H1 (cell line): ENCODE measurements around the gene CTAG2. TPM values are rescaled to one million over a fixed set of nuclear protein-coding genes. Genes with fewer than 3 reads are reported as not detected.

Experiments
- CTCF ChIA-PET: fragments of 300-600 bp; sonication (Branson Sonifier 250); formaldehyde crosslinking; loops from one replicate; lab custom pipeline; 2021; ENCODE audit not compliant: partially characterized antibody; lab: Charles Lee
- POLR2A ChIA-PET: fragments of 300-600 bp; sonication (Branson Sonifier 250); formaldehyde crosslinking; loops from one replicate; lab custom pipeline; 2021; ENCODE audit warnings: inconsistent platforms; ENCODE audit not compliant: partially characterized antibody; lab: Charles Lee
- DNase-seq, 2 experiments: peaks; one replicate each; pipeline versions ENCODE4 v3.0.0 to v3.0.0-alpha.2; 2010 to 2022; ENCODE audit warnings: low spot score in 2 of 2, low read depth in 1 of 2, mixed read lengths in 1 of 2
- FAIRE-seq: peaks from 2 replicates; lab custom pipeline; 2011; peaks lifted over from hg19 to GRCh38; lab: Jason Lieb, UNC
- H2AFZ ChIP-seq: 2 replicates; pipeline ENCODE4 v1.8.1; 2012; ENCODE audit warnings: low read length, inconsistent platforms
- H2AK5ac ChIP-seq: 2 replicates; pipeline ENCODE4 v1.6.1; 2013; ENCODE audit warnings: low read depth, low read length
- H2BK120ac ChIP-seq: replicated peaks from 2 replicates; pipeline ENCODE3; 2013; ENCODE audit warnings: low read depth, low read length, inconsistent platforms
- H2BK12ac ChIP-seq: 2 replicates; pipeline ENCODE4 v1.6.1; 2013; ENCODE audit warnings: low read depth, low read length
- H2BK15ac ChIP-seq: 2 replicates; pipeline ENCODE4 v1.6.1; 2013; ENCODE audit warnings: low read length
- H2BK20ac ChIP-seq: 2 replicates; pipeline ENCODE4 v1.6.1; 2013; ENCODE audit warnings: low read length
- H2BK5ac ChIP-seq: 2 replicates; pipeline ENCODE4 v1.6.1; 2013; ENCODE audit warnings: low read depth, low read length
- H3K14ac ChIP-seq: 2 replicates; pipeline ENCODE4 v1.6.1; 2013; ENCODE audit warnings: inconsistent platforms; ENCODE audit not compliant: insufficient read length
- H3K18ac ChIP-seq: 2 replicates; pipeline ENCODE4 v1.6.1; 2013; ENCODE audit warnings: low read length; ENCODE audit errors: extremely low read depth
- H3K23ac ChIP-seq: 2 replicates; pipeline ENCODE4 v1.6.1; 2013; ENCODE audit warnings: inconsistent platforms; ENCODE audit not compliant: insufficient read length
- H3K23me2 ChIP-seq: 2 replicates; pipeline ENCODE4 v1.6.1; 2013; ENCODE audit warnings: low read depth, low read length
- H3K27ac ChIP-seq: 2 replicates; pipeline ENCODE4 v1.6.1; 2011; ENCODE audit warnings: low read depth, low read length, inconsistent platforms
- H3K27me3 ChIP-seq, 4 experiments: replicated peaks in 1 of 4; 1 replicate in 1 of 4; 2 replicates in 3 of 4; pipeline versions ENCODE4 v1.6.1 to v1.8.1; 2011 to 2013; ENCODE audit warnings: low read length in 3 of 4, mild to moderate bottlenecking in 3 of 4, inconsistent platforms in 2 of 4, mixed read lengths in 2 of 4, moderate library complexity in 1 of 4; ENCODE audit not compliant: control insufficient read depth in 3 of 4, insufficient read depth in 3 of 4; ENCODE audit errors: extremely low read depth in 1 of 4
- H3K36me3 ChIP-seq, 4 experiments: 2 replicates each; pipeline versions ENCODE4 v1.6.1 to v1.8.1; 2011 to 2013; ENCODE audit warnings: mild to moderate bottlenecking in 4 of 4, low read length in 3 of 4, moderate library complexity in 2 of 4, control low read depth in 1 of 4, inconsistent platforms in 1 of 4; ENCODE audit not compliant: insufficient read depth in 4 of 4, control insufficient read depth in 2 of 4
- H3K4ac ChIP-seq: replicated peaks from 2 replicates; pipeline ENCODE3; 2013; ENCODE audit warnings: low read length, low read depth, mixed read lengths, inconsistent platforms; ENCODE audit not compliant: insufficient read length
- H3K4me1 ChIP-seq, 4 experiments: replicated peaks in 1 of 4; 1 replicate in 1 of 4; 2 replicates in 3 of 4; pipeline versions ENCODE4 v1.6.1 to v1.8.1; 2011 to 2013; ENCODE audit warnings: low read length in 3 of 4, inconsistent platforms in 2 of 4, mixed read lengths in 1 of 4; ENCODE audit not compliant: insufficient read depth in 4 of 4, control insufficient read depth in 3 of 4
- H3K4me2 ChIP-seq, 2 experiments: 2 replicates each; pipeline versions ENCODE4 v1.6.1 to v1.8.1; 2011 to 2013; ENCODE audit warnings: low read depth in 2 of 2, low read length in 2 of 2, control low read depth in 1 of 2, inconsistent platforms in 1 of 2, mild to moderate bottlenecking in 1 of 2; ENCODE audit not compliant: insufficient read depth in 1 of 2
- H3K4me3 ChIP-seq, 4 experiments: fragments of 200-600, 300-600 bp in 1 of 4; sonication (generic), shearing (Covaris generic), sonication (Bioruptor Twin) in 1 of 4; 2 replicates each; pipeline versions ENCODE4 v1.5.1 to v1.8.1; 2011 to 2016; ENCODE audit warnings: low read length in 4 of 4, low read depth in 3 of 4, control low read depth in 2 of 4, inconsistent platforms in 2 of 4, mild to moderate bottlenecking in 2 of 4, mixed read lengths in 1 of 4, moderate library complexity in 1 of 4; ENCODE audit not compliant: insufficient read depth in 2 of 4; ENCODE audit errors: extremely low read depth in 1 of 4
- H3K56ac ChIP-seq: replicated peaks from 2 replicates; pipeline ENCODE3; 2013; ENCODE audit warnings: low read depth, mild to moderate bottlenecking, mixed read lengths, low read length, inconsistent platforms; ENCODE audit not compliant: insufficient read length
- H3K79me1 ChIP-seq: 2 replicates; pipeline ENCODE4 v1.6.1; 2013; ENCODE audit warnings: low read depth, low read length, control low read depth
- H3K79me2 ChIP-seq, 2 experiments: 2 replicates each; pipeline versions ENCODE4 v1.6.1 to v1.8.1; 2012 to 2013; ENCODE audit warnings: low read length in 2 of 2, mild to moderate bottlenecking in 2 of 2, inconsistent platforms in 1 of 2; ENCODE audit not compliant: insufficient read depth in 2 of 2, control insufficient read depth in 1 of 2
- H3K9ac ChIP-seq, 4 experiments: replicated peaks in 1 of 4; 1 replicate in 1 of 4; 2 replicates in 3 of 4; pipeline versions ENCODE4 v1.6.1 to v1.8.1; 2011 to 2013; ENCODE audit warnings: low read depth in 3 of 4, low read length in 3 of 4, control low read depth in 2 of 4, mild to moderate bottlenecking in 2 of 4, moderate library complexity in 2 of 4, inconsistent platforms in 1 of 4; ENCODE audit errors: extremely low read depth in 1 of 4
- H3K9me3 ChIP-seq, 2 experiments: 2 replicates each; pipeline versions ENCODE4 v1.6.1 to v1.8.1; 2012 to 2013; ENCODE audit warnings: mild to moderate bottlenecking in 2 of 2, moderate library complexity in 2 of 2, control low read depth in 1 of 2, inconsistent platforms in 1 of 2, low read depth in 1 of 2, low read length in 1 of 2, mixed read lengths in 1 of 2; ENCODE audit not compliant: insufficient read depth in 2 of 2
- H4K20me1 ChIP-seq, 2 experiments: replicated peaks in 1 of 2; 2 replicates each; pipeline versions ENCODE3 to v1.8.1; 2011 to 2013; ENCODE audit warnings: inconsistent platforms in 2 of 2, low read length in 2 of 2, mild to moderate bottlenecking in 1 of 2; ENCODE audit not compliant: insufficient read depth in 2 of 2, control insufficient read depth in 1 of 2
- H4K5ac ChIP-seq: 2 replicates; pipeline ENCODE4 v1.6.1; 2013; ENCODE audit warnings: low read length, low read depth, mixed read lengths, inconsistent platforms; ENCODE audit not compliant: insufficient read length
- H4K8ac ChIP-seq: 2 replicates; pipeline ENCODE4 v1.8.0; 2013; ENCODE audit warnings: mild to moderate bottlenecking, moderate library complexity, low read length, inconsistent platforms; ENCODE audit not compliant: insufficient read depth; ENCODE audit errors: extremely low read depth
- H4K91ac ChIP-seq: replicated peaks from 2 replicates; pipeline ENCODE3; 2013; ENCODE audit warnings: low read length, mixed read lengths, inconsistent platforms; ENCODE audit not compliant: insufficient read length
- BRCA1 ChIP-seq: IDR thresholded peaks from 2 replicates; pipeline ENCODE4 v1.6.1; 2012; ENCODE audit warnings: low read depth, low read length, improper control_type of control experiment
- EP300 ChIP-seq, 2 experiments: IDR thresholded peaks; 1 replicate in 1 of 2; 2 replicates in 1 of 2; pipeline ENCODE4 v1.6.1; 2011 to 2012; ENCODE audit warnings: low read depth in 2 of 2, low read length in 2 of 2, mild to moderate bottlenecking in 2 of 2, borderline replicate concordance in 1 of 2, inconsistent platforms in 1 of 2, moderate library complexity in 1 of 2
- PHF8 ChIP-seq: fragments of 200-600 bp; sonication (generic); conservative IDR thresholded peaks from 2 replicates; pipeline ENCODE4 v1.7.1; 2012; ENCODE audit warnings: low read depth, mild to moderate bottlenecking, inconsistent platforms, low read length, moderate library complexity
- RBBP5 ChIP-seq: IDR thresholded peaks from 2 replicates; pipeline ENCODE4 v1.7.1; 2012; ENCODE audit warnings: low read depth, mild to moderate bottlenecking, inconsistent platforms, low read length, moderate library complexity, borderline replicate concordance
- RFX5 ChIP-seq: IDR thresholded peaks from 2 replicates; pipeline ENCODE4 v1.6.1; 2011; ENCODE audit warnings: low read depth, low read length, improper control_type of control experiment, borderline replicate concordance
- SIRT6 ChIP-seq: IDR thresholded peaks from one replicate; pipeline ENCODE4 v1.7.1; 2012; ENCODE audit warnings: low read length, inconsistent platforms
- WGBS, 2 experiments: shearing (Covaris generic) in 1 of 2; methylation state at CpG; one replicate each; pipeline versions ENCODE4 v1.1.6 to v1.1.7; 2013 to 2015; ENCODE audit warnings: low lambda C conversion rate in 2 of 2, mixed read lengths in 2 of 2, inconsistent platforms in 1 of 2, low coverage in 1 of 2, missing lambda C conversion rate in 1 of 2; ENCODE audit not compliant: insufficient replicate concordance in 2 of 2, insufficient coverage in 1 of 2, insufficient read length in 1 of 2; ENCODE audit errors: extremely low coverage in 1 of 2, missing lambda C conversion rate in 1 of 2; 5-methylcytosine and 5-hydroxymethylcytosine counted together
- polyA plus RNA-seq, 7 experiments: library from polyadenylated mRNA; depleted of rRNA in 3 of 7; stranded (reverse) in 5 of 7; unstranded in 2 of 7; fragments of >200 nt in 5 of 7; fragments of 200-250 nt in 2 of 7; gene quantifications; 1 replicate in 5 of 7; 2 replicates in 1 of 7; 4 replicates in 1 of 7; pipeline versions ENCODE4 v1.2.1 to v1.2.3, GENCODE V29; 2011 to 2013; ENCODE audit warnings: missing spikeins in 2 of 7, mixed read lengths in 2 of 7
- total RNA-seq: library from RNA; stranded (reverse); fragmentation: NEBNext Ultra II Directional; extraction: Animal tissue kit (Norgen Biotek cat#: 25700); gene quantifications from 2 replicates; pipeline ENCODE4 v1.2.1, GENCODE V29; 2021

Gene CTAG2
- total and polyA plus RNA-seq, 2 of the 8 experiments (the other 6 are each of a cell fraction or from before 2014, with no cell fraction given), result not detected

DNA sequence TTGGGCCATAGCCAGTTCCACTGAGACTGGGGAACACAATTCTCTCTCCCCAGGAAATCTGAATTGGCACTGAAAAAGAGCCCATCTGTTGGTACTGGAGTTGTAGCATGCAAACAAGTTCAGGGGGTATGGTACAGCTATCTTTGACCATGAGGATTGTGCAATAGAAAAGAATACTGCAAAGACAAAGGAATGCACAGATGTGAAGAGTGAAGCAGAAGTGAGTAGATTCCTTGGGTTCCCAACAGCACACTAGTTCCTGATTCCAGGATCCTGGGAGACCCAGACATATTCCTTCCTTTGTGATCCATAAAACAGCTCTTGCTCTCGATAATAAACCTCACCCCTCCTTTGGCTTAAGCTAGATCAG, 43.3 kb upstream of the CTAG2 start:
- H3K36me3 ChIP-seq, result no peaks in the 10 kb centered on the region
- TF ChIP-seq RBBP5, result no peak
- no peak for TF ChIP-seq SIRT6
- no peak for TF ChIP-seq EP300 (IDR thresholded peaks at IDR 0.05; ENCODE audit: borderline replicate concordance in 1 of 2, low read depth in 2 of 2, low read length in 2 of 2)
- no peak for TF ChIP-seq BRCA1
- TF ChIP-seq RFX5, result no peak
- no peak for TF ChIP-seq PHF8
- DNase-seq (no peak), FAIRE-seq (no peak)
- peaks cover 2 to 6% (median 5%) of the 10 kb centered on the region in 4 experiments; a peak in 4 of 7 replicates for H3K4me1 ChIP-seq
- no peak overlapping the region for H3K56ac ChIP-seq
- H3K23me2 ChIP-seq, result no peaks in the 10 kb centered on the region
- H3K79me1 ChIP-seq, result no peaks in the 10 kb centered on the region
- no peaks in the 10 kb centered on the region for H3K9me3 ChIP-seq
- H3K4me2 ChIP-seq, result no peak overlapping the region
- no peak overlapping the region for H3K9ac ChIP-seq
- H3K18ac ChIP-seq, result no peak overlapping the region
- H4K5ac ChIP-seq, result no peak overlapping the region
- no peaks in the 10 kb centered on the region for H4K20me1 ChIP-seq
- ChIA-PET POLR2A (no interaction called here), CTCF (no interaction called here)
- H3K27ac ChIP-seq, result no peak overlapping the region
- no peak overlapping the region for H2AK5ac ChIP-seq
- no peak overlapping the region for H2BK12ac ChIP-seq
- H3K14ac ChIP-seq, result no peak overlapping the region
- H3K23ac ChIP-seq, result no peak overlapping the region
- H2AFZ ChIP-seq, result no peak overlapping the region
- WGBS, 2 experiments, result 86% methylated on average over 1 of the region's 1 CpG; no CpG with 5 or more reads in 1 of the 2 experiments
- H2BK20ac ChIP-seq, result no peak overlapping the region
- no peak overlapping the region for H4K91ac ChIP-seq
- no peaks in the 10 kb centered on the region for H3K27me3 ChIP-seq
- H3K79me2 ChIP-seq, result no peaks in the 10 kb centered on the region
- H2BK5ac ChIP-seq, result no peak overlapping the region
- H2BK15ac ChIP-seq, result no peak overlapping the region
- H3K4ac ChIP-seq, result no peak overlapping the region
- no peak overlapping the region for H4K8ac ChIP-seq
- no peak overlapping the region for H2BK120ac ChIP-seq
- no peak overlapping the region for H3K4me3 ChIP-seq
